GM23248 (cell line): Measurements from ENCODE around the gene COX6B2.

Source experiments
- EZH2 ChIP-seq: fragments of 200-600 bp; sonication (generic); IDR thresholded peaks from 2 replicates; pipeline ENCODE4 v1.6.1; 2018; ENCODE audit warnings: antibody characterized with exemption, mild to moderate bottlenecking; ENCODE audit not compliant: insufficient read depth, poor library complexity, severe bottlenecking
- EZH2phosphoT487 ChIP-seq: fragments of 200-600 bp; sonication (generic); IDR thresholded peaks from 2 replicates; pipeline ENCODE4 v1.6.1; 2018; ENCODE audit warnings: antibody characterized with exemption, moderate library complexity, mild to moderate bottlenecking, low read depth; ENCODE audit not compliant: insufficient read depth

- TF ChIP-seq EZH2phosphoT487 (no peak), EZH2 (no peak)
Measured at GRCh38 chr19:55341171-55341588, 13.3 kb downstream of the COX6B2 start.
